Kidney capillary endothelial cell (primary cell): ENCODE results near the gene ACTR8.

Experiments
- DNase-seq: peaks from one replicate; pipeline ENCODE4 v3.0.0-alpha.2; 2018; ENCODE audit warnings: low spot score

The ACTR8 gene

DNA sequence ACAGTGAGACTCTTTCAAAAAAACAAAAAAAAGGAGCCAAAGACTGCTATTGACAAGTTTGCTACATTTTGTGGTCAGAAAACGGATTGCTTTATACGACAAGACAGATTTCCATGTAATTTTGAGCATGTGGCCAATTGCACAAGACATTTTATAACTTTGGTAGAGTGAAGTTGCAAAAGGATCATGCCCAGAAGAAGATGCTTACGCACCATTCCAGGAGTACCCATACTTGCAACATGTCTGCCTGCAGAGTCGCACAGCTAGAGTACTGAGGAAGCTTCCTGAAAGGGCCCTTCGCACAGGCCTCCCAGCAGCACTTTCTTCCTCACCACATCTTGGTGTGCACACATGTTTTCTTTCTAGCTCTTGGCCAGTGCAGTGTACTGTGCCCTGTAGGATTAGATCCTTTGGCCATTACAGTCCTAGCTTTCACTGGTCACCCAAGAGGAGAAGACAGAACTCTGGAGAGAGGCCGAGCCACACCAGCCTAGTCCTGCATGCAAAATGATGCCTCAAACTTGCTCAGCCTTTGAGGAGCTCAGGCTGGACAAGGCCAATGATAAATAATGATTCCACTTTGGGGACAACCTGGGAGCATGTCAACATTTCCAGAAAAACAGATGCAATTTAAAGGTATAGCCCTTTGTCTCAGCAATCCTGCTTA lies 47.4 kb downstream of the ACTR8 start:
- DNase-seq, result no peak

DNA sequence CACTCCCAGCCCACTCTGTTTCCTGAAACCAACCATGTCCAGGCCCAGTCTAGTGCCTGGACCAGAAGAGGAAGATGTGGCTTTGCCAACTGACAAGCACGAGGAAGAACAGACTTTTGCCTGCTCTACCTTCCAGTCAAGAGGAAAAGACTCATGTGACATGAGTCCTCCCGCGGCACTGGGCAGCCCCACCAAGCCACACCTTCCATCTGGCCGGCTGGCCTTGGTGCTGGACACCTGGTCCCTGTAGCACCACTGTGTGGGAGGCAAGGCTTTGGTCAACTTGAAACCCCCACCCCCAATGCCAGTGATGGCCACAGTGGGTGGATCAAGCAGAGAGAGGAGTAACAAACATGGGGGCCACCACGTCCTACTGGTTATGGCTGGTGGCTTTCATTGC lies 48.3 kb downstream of the ACTR8 start:
- no peak for DNase-seq

DNA sequence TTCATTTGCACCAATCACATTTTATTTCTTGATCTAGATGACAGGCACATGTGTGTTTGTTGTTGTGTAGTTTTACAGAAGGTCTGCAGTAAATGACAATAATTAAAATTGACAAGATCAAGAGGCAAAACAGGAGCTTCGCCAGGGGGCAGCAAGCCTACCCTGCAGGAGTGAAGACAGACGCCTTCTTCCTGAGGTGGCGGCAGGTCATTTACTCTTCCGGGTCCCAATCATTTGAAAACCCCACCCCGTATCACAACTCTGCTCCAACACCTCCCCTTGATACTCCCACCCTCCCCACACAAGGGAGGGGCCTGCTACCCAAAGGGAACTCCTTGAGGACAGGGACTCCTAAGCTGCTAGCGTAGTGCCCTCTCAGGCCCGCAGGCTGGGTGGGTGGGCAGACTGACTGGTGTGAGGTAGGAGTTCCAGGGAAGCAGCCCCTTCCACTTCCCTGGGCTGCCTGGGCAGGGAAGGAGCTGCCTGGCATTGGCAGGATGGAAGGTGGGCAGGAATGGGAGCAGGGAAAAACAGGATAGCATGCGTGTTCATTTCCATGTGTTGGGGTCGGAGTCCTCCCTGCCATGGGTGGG lies 48.8 kb downstream of the ACTR8 start:
- DNase-seq, result no peak

DNA sequence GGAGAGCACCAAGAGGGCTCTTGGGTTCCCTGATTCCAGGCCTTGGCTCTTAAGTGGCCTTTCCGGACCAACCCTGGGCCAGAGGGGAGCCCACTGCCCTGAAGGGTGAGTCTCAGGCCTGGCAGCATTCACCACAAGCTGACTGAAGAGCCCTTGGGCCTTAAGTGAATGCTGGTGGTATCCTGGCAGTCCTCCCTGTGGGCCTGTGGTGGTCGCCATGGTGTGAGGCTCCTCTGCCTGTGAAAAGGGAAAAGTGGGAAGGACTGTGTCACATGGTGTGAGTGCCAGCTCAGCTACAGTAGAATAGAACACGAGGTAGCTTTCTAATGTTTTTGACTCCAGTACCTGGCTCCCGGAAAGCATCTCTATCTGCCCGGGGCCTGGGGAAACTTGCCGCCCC lies 51.0 kb downstream of the ACTR8 start:
- DNase-seq, result no peak

DNA sequence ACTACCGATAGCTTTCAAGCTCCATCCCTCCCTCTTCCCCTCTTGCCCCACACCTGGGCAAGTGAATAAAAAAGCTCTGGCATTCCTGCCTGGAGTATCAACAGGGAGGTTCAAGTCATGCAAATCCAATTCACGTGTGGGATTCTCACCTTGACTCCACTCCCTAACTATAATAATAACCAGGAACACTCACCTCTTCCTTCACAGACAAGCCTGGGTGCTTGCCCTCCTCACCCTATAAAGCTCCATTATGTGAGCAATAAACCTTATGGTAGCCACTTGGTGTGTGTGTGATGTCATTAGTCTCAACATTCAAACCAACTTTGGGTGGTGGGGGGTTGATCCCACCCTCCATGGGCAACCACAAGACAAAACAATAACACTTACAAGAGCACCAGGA lies 52.3 kb downstream of the ACTR8 start:
- DNase-seq, result no peak

DNA sequence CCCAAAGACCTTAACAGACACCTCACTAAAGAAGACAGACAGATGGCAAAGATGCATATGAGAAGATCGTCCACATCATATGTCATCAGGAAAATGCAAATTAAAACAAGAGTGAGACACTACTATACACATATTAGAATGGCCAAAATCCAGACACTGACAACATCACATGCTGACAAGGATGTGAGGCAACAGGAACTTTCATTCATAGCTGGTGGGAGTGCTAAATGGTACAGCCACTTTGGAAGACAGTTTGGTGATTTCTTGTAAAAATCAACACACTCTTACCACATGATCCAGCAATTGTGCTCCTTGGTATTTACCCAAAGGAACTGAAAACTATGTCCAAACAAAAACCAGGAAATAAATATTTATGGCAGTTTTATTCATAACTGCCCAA lies 53.4 kb downstream of the ACTR8 start:
- DNase-seq, result no peak

DNA sequence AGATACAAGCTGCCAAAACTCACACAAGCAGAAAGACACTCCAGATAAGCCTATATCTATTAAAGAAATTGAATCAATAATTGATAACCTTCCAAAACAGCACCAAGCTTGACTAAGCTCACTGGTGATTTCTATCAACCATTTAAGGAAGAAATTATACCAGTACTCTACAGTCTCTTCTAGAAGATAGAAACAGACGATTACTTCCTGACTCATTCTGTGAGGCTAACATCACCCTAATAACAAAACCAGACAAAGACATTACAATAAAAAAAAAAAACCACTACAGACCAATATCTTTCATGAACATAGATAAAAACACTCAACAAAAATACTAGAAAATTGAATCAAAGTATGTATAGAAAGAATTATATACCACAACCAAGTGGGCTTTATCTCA lies 55.9 kb downstream of the ACTR8 start:
- no peak for DNase-seq

DNA sequence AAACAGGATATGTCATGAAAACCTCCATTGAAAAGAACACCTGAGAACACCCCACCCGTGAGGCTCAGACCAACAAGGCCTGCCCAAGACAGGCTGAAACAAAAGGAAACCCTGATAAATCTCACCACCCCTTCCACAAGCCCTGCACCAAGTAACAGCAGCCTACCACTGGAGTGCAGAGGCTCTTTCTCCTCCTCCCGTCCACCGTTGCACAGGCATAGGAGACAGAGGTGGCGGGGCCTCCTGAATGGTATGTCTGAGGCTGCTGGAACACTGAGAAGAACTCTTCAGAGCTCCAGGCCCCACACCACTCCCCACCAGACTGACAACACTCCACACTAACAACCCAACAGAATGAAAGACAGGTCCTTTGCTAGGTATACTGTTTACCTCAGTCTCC lies 57.2 kb downstream of the ACTR8 start:
- no peak for DNase-seq

DNA sequence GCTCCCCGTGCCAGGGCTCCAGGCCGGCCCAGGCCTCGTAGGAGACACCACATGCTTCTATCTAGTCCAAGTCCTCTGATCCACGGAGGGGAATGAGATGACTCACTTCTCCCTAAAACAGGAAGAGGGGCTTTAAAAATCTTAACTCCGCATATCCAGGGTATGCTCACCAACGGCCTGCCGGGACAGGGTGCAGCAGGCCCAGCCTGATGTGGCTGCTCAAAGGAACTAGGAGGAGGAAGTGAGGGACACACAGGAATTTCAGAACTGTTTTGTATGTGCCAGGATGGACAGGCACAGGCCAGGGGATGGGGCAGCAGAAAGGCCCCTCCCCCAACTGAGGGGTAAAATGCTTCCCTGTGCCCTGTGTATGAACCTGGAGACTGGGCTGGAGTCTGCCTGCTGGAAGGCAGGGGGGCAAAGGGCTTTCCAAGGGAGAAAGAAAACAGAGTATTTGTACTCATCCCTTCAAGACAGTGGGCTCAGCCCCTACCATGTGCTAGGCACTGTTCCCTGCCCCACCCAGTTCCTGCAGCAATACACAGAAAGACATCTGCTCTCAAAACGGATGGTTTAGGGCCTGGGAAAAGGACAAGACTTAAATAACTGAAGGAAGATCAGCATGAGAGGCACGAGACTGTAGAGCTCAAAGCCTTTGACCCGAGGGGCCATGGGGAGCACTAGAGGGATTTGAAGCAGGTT lies 57.8 kb downstream of the ACTR8 start:
- DNase-seq, result no peak

DNA sequence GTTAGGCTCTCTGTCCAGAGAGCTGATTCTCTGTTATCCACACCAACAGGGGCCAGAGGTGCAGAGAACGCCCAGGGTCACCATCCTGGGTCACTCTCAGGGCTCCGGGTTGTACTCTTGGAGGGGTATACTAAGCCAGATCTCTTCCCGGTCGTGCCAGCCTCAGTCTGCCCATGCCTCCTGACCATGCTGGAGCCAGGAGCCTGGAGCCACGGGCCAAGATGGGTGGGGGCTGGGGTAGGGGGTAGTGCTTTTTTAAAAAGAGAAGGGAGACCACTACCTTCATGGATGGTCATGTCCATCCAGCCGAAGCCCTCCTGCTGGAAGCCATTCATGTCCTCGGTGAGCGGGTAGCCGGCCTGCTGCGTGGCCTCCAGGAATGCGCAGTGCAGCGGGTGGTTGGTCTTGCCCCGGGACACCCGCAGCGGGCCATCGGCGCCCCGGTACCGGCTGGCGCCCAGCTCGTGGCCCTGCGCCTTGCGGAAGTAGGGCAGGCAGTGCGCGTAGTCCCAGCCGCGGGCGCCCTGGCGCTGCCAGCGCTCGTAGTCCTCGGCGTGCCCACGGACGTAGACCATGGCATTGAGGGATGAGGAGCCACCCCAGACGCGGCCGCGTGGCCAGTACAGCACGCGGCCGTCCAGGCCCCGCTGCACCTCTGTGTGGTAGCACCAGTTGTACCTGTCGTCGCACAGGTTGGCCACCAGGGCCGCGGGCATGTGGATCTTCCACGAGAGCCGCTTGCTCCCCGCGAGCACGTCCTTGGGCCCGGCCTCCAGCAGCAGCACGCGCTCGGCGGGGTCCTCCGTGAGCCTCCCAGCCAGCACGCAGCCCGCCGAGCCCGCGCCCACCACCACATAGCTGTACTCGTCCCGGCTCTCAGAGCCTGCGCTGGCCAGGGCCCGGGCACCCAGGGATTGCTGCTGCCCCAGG lies 58.7 kb downstream of the ACTR8 start:
- DNase-seq, result no peak

DNA sequence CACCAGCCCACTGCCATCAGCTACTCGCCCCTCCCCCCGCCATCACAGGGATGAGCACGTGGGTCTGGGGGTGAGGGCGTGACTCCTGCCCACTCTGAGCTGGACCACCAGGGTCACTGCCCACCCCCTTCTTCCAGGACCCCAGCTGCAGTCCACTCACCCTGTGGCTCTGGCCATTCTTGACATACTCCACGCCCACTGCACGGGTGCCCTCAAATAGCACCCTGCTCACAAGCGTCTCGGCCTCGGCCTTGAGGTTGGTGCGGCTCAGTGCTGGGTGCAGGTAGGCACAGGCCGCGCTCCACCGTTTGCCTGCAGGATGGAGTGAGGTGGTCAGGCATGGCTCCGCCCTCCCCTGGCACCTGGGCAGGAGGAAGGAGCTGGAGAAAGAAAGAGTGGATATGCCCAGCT lies 59.6 kb downstream of the ACTR8 start:
- DNase-seq, result no peak

DNA sequence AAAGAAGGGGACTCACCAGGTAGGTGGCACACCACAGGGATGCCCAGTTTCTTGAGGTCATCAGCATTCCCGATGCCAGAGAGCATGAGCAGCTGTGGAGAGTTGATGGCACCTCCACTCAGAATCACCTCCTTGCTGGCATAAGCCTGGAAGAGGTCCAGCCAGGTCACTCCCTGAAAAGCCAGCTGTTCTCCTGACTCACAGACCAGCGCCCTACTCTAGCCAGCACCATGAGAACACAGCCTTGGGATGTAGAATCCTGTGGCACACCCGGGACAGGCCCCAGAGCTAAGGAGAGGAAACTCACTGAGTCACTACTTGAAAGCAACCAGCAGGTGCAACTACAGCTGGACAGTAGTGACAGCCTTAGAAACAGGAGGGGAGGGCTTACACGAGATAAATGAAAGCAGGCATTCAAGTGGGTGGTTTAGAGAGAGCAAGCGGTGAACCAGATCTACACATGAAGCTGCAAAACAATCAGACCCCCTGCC lies 60.3 kb downstream of the ACTR8 start:
- DNase-seq, result no peak

DNA sequence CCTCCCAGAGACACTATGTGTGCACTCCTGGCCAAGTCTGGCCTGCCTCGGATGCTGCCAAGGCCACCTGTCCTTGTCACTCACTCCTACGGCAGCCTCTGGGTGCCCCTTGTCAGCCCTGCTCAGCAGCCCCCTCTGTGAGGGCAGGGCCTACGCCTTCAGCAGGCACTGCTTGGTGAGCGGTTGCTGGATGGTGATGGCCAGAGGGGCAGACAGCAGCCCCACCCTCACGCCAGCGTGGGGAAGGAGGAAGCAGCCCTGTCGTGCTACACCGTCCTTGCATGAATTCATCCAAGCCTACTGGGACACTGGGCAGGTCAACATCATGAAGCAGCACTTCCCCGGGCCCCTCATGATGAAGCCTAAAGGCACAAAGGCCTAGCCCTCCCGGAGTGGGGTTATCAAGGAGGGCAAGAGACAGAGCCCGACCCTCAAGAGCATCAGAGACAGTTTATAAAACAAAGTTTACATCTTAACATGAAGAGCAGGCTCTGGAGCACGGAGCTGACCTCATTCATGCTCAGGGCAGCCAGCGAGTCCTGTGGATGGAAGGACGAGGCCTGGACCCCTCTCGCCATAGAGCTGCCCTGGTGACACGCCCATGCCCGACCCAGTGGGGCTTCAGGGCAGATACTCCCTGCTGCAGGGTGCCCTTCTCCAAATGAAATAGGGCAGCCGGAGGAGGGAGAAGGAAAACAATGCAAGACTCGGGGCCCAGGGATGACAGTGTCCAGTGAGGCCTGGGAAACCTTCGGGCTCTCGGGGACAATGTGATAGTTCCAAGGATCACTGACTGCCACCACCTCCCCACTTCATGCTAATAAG lies 61.0 kb downstream of the ACTR8 start:
- no peak for DNase-seq

DNA sequence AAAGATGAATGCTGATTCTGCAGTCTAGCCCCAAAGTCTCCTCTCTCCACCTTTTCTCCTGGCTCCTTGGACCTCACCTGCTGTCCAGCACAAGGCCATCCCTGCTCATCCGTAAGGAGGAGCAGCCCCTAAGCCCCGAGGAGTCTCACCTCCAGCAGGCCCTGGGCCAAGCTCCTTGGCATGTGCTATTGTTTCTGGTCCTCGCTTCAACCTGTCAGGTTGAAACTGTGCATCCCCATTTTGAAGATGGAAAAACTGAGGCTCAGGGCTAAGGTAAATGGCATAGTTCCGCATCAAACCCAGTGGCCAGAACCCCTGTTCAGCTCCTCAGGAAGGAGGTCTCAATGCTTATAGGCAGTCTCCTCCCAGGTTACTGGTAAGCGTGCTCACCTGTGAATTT lies 61.9 kb downstream of the ACTR8 start:
- no peak for DNase-seq

DNA sequence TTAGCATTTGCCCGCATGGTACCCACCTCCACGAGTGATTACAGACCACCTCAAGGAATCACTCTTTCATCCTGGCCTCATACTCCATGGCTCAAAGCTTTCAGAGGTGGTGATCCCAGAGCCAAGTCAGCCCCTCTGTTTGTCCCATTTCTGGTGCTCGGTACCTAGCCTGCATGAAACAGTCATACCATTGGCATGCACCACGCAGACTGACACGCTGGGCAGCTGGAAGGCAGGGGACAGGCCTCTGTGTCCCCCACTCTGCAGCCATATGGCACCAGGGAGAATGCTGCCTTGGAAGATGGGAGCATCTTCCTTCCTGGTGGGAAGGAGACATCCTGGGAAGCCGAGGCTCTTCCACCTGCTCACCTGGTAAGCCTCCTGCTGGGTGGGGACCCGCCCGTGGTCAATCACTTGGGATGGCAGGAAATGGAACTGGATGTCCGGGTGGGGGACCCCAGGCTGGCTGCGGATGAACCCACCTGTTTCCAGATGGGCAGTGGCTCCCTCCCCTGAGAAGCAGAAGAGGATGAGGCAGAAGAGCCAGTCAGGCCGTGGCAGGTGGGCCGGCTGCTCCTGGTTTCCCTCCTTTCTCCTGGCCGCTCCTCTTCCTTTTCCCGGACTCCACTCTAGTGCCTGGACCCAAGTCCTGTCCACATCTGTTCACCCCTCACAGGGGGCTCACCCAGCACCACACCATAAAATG lies 62.6 kb downstream of the ACTR8 start:
- DNase-seq, result no peak

DNA sequence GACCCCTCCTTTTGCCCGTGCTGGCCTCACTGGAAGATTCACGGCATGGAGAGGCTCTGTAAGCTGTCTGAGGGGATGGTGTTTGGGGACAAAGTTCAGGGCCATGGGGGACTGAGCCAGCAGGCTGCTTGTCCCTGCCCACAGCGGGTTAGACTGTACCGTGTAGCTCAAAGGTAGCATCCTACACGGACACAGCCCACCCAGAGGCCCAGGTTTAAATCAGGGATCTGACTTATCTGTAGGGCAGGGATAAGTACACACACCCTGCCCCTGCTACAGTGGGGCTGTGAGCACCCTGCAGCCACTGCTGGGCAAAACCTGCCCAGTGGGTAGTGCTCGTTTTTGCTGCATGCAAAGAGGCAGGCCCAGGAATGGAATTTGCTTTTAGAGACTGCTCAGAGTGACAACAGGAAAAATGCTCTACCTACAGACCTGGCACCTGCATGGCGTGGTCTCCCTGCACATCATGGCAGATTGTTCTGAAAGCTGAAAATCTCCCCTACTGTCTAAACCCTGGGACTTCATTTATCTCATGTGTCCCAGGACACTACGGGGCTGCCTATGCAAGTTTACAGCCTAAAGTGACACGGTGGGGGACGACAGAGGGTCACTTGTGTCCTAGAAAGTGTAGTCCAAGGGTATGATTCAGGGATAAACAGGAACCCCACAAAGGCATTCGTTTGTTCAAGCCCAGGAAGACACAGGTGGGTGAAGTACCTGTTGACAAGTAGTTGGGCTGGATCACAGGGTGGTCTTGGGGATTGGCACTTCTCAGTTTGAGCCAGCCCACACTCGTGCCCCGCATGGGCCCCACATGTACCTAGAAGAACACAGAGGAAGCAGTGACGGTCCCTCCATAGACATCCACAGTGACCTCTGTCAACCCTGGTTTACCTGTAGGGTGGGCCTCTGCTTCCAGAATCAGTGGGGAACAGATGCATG lies 63.5 kb downstream of the ACTR8 start:
- no peak for DNase-seq

DNA sequence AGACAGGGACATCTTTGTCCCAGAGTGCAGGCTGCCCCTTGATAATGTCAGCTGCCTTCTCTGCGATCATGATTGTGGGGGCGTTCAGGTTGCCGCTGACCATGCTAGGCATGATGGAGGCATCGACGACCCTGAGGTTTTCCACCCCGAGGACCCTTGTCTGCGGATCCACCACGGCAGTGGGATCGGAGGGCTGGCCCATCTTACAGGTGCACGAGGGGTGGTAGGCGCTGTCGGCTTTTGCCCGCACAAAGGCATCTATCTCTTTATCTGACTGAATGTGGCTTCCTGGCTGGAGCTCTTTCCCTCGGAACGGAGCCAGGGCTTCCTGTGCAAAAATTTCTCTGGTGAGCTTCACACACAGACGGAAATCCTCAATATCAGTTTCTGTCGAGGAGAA lies 64.1 kb downstream of the ACTR8 start:
- no peak for DNase-seq

DNA sequence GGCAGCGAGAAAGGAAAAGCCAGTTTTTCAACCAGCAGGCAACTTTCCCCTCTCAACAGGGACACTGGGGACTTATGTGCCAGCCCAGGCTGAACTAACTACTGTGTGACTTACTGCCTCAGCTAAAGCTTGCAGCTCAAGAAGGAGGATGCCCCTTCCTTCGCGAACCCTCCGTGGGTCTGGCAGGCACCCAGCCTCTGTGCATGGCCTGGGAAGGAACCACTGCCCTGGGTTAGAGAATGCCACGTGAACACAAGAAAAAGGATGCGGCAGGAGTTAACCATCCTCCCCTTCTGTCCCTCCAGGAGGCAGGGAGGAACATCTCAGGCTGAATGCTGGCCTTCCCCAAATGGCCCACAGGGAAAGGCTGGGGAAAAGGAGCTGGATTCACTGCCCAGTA lies 64.7 kb downstream of the ACTR8 start:
- no peak for DNase-seq
